ENCODE data around the gene PPP1R27.
A peak's percentile ranks its signal among the peaks of the same experiment; 100 is the strongest.
"Not testable (repeated sequence)": the region's sequence is repeated elsewhere in the genome, so short reads cannot be mapped to it uniquely, and the experiment has no call there.

Gene PPP1R27

GRCh38 chr17:81840826-81841778 lies 6.3 kb upstream of the PPP1R27 start:
- Mint-ChIP-seq H3K4me1 (peaks cover 0 to 2% of the 10 kb centered on the region in 2 donors), H3K27me3 (no peaks in the 10 kb centered on the region), H3K36me3 (peaks cover 30 to 31% of the 10 kb centered on the region in 2 donors), H3K27ac (no peak overlapping the region), H3K4me3 (no peak overlapping the region), H3K9me3 (no peaks in the 10 kb centered on the region)
- DNase-seq: no peak
- ATAC-seq (replicated peaks): no peak

DNA sequence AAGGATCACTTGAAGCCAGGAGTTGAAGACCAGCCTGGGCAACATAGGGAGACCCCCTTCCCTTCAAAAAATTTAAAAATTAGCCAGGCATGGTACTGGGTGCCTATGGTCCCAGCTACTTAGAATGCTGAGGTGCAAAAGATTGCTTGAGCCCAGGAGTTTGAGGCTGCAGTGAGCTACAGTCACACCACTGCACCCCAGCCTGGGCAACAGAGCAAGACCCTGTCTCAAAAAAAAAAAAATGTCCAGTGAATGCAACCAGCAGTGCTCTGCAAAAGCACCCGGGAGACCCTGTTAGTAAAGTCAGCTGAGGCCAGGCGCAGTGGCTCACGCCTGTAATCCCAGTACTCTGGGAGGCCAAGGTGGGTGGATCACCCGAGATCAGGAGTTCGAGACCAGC lies 5.2 kb upstream of the PPP1R27 start:
- not testable (repeated sequence) for H3K27me3 Mint-ChIP-seq; DNase-seq; H3K9me3 Mint-ChIP-seq; H3K4me1 Mint-ChIP-seq; H3K4me3 Mint-ChIP-seq; H3K27ac Mint-ChIP-seq; ATAC-seq (replicated peaks)
- H3K36me3 Mint-ChIP-seq: peaks cover 30% of the 10 kb centered on the region in 2 donors

DNA sequence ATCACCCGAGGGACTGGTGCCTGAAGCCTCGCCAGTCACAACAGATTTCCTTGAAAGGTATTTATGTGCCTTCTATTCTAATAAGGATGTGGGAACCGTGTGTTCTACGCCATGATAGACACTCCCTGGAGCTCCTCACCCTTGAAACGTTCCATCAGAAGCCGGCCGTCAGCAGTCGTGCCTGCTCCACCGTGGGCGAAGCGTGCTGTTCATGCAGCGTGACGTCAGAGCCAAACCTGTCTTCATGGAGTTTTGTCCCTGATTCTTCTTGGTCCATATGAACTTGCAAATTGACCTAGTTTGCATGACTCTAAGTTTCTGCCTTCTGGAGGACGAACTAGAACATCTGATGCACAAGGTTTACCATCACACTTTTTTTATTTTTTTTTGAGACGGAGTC lies 4.5 kb upstream of the PPP1R27 start:
- ATAC-seq (replicated peaks): no peak
- peaks cover 23 to 24% of the 10 kb centered on the region in 2 donors for H3K36me3 Mint-ChIP-seq
- peaks cover 3 to 4% of the 10 kb centered on the region in 2 donors for H3K4me1 Mint-ChIP-seq
- DNase-seq: no peak
- no peak overlapping the region for H3K4me3 Mint-ChIP-seq
- H3K27me3 Mint-ChIP-seq: no peaks in the 10 kb centered on the region
- H3K27ac Mint-ChIP-seq: no peak overlapping the region
- H3K9me3 Mint-ChIP-seq: no peaks in the 10 kb centered on the region

- H3K4me1 Mint-ChIP-seq: peaks cover 3 to 4% of the 10 kb centered on the region in 2 donors
- no peak for DNase-seq
- no peak for ATAC-seq (replicated peaks)
- no peak overlapping the region for H3K27ac Mint-ChIP-seq
- no peaks in the 10 kb centered on the region for H3K9me3 Mint-ChIP-seq
- peaks cover 19 to 20% of the 10 kb centered on the region in 2 donors for H3K36me3 Mint-ChIP-seq
- H3K27me3 Mint-ChIP-seq: no peaks in the 10 kb centered on the region
- H3K4me3 Mint-ChIP-seq: no peak overlapping the region
Observed at GRCh38 chr17:81838753-81839255, 4.0 kb upstream of the PPP1R27 start.

DNA sequence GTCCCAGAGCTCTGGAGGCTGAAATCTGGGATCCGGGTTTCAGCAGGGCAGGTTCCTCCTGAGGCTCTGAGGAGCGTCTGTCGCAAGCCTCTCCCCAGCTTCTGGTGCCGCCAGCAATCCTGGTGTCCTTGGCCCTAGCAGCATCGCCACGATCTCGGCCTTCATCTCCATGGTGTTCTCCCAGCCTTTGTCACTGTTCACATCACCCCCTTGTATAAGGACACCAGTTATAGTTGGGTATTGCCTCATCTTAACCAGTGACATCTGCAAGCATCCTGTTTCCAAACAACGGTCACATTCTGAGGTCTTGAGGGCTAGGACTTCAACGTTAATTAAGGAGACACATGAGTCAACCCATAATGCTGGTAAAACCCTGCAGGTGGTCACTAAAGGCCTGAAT lies 2.8 kb upstream of the PPP1R27 start:
- Mint-ChIP-seq H3K27ac (no peak overlapping the region), H3K9me3 (no peaks in the 10 kb centered on the region), H3K27me3 (no peaks in the 10 kb centered on the region)

GRCh38 chr17:81833921-81834830 lies 674 bp downstream of the PPP1R27 start:
- DNase-seq: no peak
- ATAC-seq (replicated peaks): no peak
- no peaks in the 10 kb centered on the region for H3K27me3 Mint-ChIP-seq
- peaks cover 20 to 33% of the 10 kb centered on the region in 2 donors for H3K4me1 Mint-ChIP-seq
- H3K27ac Mint-ChIP-seq: peak overlapping the region; percentile 96
- peak overlapping the region; percentile 86 to 87 for H3K4me3 Mint-ChIP-seq
- H3K9me3 Mint-ChIP-seq: no peaks in the 10 kb centered on the region
- peaks cover 8 to 9% of the 10 kb centered on the region in 2 donors for H3K36me3 Mint-ChIP-seq

More for the DNA sequence above, 2.8 kb upstream of the PPP1R27 start:
- H3K4me3 Mint-ChIP-seq: no peak overlapping the region
- peaks cover 7 to 8% of the 10 kb centered on the region in 2 donors for H3K36me3 Mint-ChIP-seq
- no peak for ATAC-seq (replicated peaks)
- H3K4me1 Mint-ChIP-seq: peaks cover 5% of the 10 kb centered on the region in 2 donors
- no peak for DNase-seq

GRCh38 chr17:81833160-81833920 lies 1.5 kb downstream of the PPP1R27 start, which contains the start of gene MCRIP1:
Gene MCRIP1 (minus strand): TSS chr17:81833291. CDS start chr17:81824506, 8,785 bp downstream.
- H3K9me3 Mint-ChIP-seq: no peaks in the 10 kb centered on the region
- H3K4me1 Mint-ChIP-seq: peaks cover 24 to 38% of the 10 kb centered on the region in 2 donors
- H3K4me3 Mint-ChIP-seq: peak within 1 kb of the TSS; percentile 87 to 96
- peak; percentile 82 to 85 for ATAC-seq (replicated peaks)
- peak within 1 kb of the TSS; percentile 96 for H3K27ac Mint-ChIP-seq
- peaks cover 8 to 9% of the 10 kb centered on the region in 2 donors for H3K36me3 Mint-ChIP-seq
- DNase-seq: peak; percentile 95
- no peaks in the 10 kb centered on the region for H3K27me3 Mint-ChIP-seq

GRCh38 chr17:81832608-81833159 lies 2.2 kb downstream of the PPP1R27 start:
- ATAC-seq (replicated peaks): peak; percentile 58 to 63
- Mint-ChIP-seq H3K36me3 (peaks cover 8 to 9% of the 10 kb centered on the region in 2 donors), H3K27ac (peak overlapping the region; percentile 96), H3K9me3 (no peaks in the 10 kb centered on the region), H3K4me1 (peaks cover 24 to 40% of the 10 kb centered on the region in 2 donors), H3K4me3 (peak overlapping the region; percentile 87 to 96), H3K27me3 (no peaks in the 10 kb centered on the region)
- no peak for DNase-seq

GRCh38 chr17:81831957-81832607 lies 2.8 kb downstream of the PPP1R27 start:
- peak; percentile 35 for DNase-seq
- Mint-ChIP-seq H3K9me3 (no peaks in the 10 kb centered on the region), H3K4me3 (peak overlapping the region; percentile 87 to 96), H3K27ac (peak overlapping the region; percentile 96), H3K27me3 (no peaks in the 10 kb centered on the region), H3K36me3 (peaks cover 8 to 9% of the 10 kb centered on the region in 2 donors), H3K4me1 (peaks cover 24 to 40% of the 10 kb centered on the region in 2 donors)
- ATAC-seq (replicated peaks): peak; percentile 49 to 58

- H3K27me3 Mint-ChIP-seq: no peaks in the 10 kb centered on the region
- H3K4me1 Mint-ChIP-seq: peaks cover 24 to 40% of the 10 kb centered on the region in 2 donors
- H3K9me3 Mint-ChIP-seq: no peaks in the 10 kb centered on the region
- peak overlapping the region; percentile 96 for H3K27ac Mint-ChIP-seq
- H3K4me3 Mint-ChIP-seq: peak overlapping the region; percentile 87 to 96
- DNase-seq (no peak), ATAC-seq (replicated peaks) (no peak)
- H3K36me3 Mint-ChIP-seq: peaks cover 8 to 9% of the 10 kb centered on the region in 2 donors
Observed at GRCh38 chr17:81831563-81831956, 3.3 kb downstream of the PPP1R27 start.

- Mint-ChIP-seq H3K4me3 (no peak overlapping the region), H3K27me3 (no peaks in the 10 kb centered on the region), H3K4me1 (peaks cover 25 to 40% of the 10 kb centered on the region in 2 donors), H3K9me3 (no peaks in the 10 kb centered on the region), H3K36me3 (peaks cover 4 to 10% of the 10 kb centered on the region in 2 donors), H3K27ac (no peak overlapping the region)
- ATAC-seq (replicated peaks): no peak
- DNase-seq: no peak
Observed at GRCh38 chr17:81829858-81830257, 5.0 kb downstream of the PPP1R27 start.

DNA sequence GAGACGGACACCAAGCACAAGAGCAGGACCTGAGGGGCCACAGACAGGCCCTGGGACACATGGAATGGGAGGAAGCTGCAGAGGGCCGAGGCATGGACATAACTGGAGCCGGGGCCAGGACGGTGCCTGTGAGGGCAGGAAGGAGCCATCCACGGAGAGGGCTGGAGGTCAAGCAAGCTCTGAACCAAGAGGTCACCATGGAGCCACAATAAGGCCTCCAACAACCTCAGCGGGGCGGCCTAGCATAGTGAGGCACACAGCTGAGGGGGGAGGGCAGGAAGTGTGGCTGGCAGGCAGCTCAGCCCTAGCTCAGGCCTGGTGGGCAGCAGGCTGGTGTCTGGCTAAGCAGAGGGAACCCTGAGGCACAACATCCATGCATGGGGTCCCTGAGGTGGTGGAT lies 6.2 kb downstream of the PPP1R27 start:
- H3K27me3 Mint-ChIP-seq: no peaks in the 10 kb centered on the region

More for the DNA sequence above, 6.2 kb downstream of the PPP1R27 start:
- Mint-ChIP-seq H3K4me3 (no peak overlapping the region), H3K9me3 (no peaks in the 10 kb centered on the region), H3K4me1 (peaks cover 24 to 36% of the 10 kb centered on the region in 2 donors), H3K27ac (no peak overlapping the region), H3K36me3 (peaks cover 7 to 13% of the 10 kb centered on the region in 2 donors)
- ATAC-seq (replicated peaks) (no peak), DNase-seq (no peak)
